ENCODE results near the gene ANKRD9. TPM values are rescaled to one million over a fixed set of nuclear protein-coding genes. Genes with fewer than 3 reads are reported as not detected.

ANKRD9 gene
- total RNA-seq, 4 donors from 2014 or later, result 3.6 to 26.8 (median 6.9) TPM

GRCh38 chr14:102490456-102490855, 19.1 kb downstream of the ANKRD9 start:
- TF ChIP-seq CTCF (IDR thresholded peaks at IDR 0.05; ENCODE audit: low read depth), result no peak

- TF ChIP-seq CTCF (IDR thresholded peaks at IDR 0.05; ENCODE audit: low read depth), result no peak
These were observed 22.4 kb downstream of the ANKRD9 start for GRCh38 chr14:102487204-102487577.

- TF ChIP-seq CTCF (IDR thresholded peaks at IDR 0.05; ENCODE audit: low read depth), result no peak
These were observed 22.9 kb downstream of the ANKRD9 start for GRCh38 chr14:102486513-102487203.

- no peak for TF ChIP-seq CTCF (IDR thresholded peaks at IDR 0.05; ENCODE audit: low read depth)
These were observed 23.7 kb downstream of the ANKRD9 start for GRCh38 chr14:102485693-102486512.

- TF ChIP-seq CTCF (IDR thresholded peaks at IDR 0.05; ENCODE audit: low read depth), result no peak
These were observed 25.3 kb downstream of the ANKRD9 start for GRCh38 chr14:102484316-102484715.

- no peak for TF ChIP-seq CTCF (IDR thresholded peaks at IDR 0.05; ENCODE audit: low read depth)
These were observed 27.8 kb downstream of the ANKRD9 start for GRCh38 chr14:102481791-102482238.

GRCh38 chr14:102481371-102481770, 28.2 kb downstream of the ANKRD9 start:
- TF ChIP-seq CTCF (IDR thresholded peaks at IDR 0.05; ENCODE audit: low read depth), result no peak
